ENCODE results near the gene GLCCI1.

GRCh38 chr7:7989133-7989532 is 20.5 kb downstream of the GLCCI1 start:
- TF ChIP-seq CTCF (IDR thresholded peaks at IDR 0.05; ENCODE audit: insufficient read depth, low read length, poor library complexity, severe bottlenecking) (no peak), EZH2phosphoT487 (conservative IDR thresholded peaks at IDR 0.05; ENCODE audit: low read length) (no peak)
